Midbrain (tissue), 1 donor: ENCODE data around the gene AGO4.
"Not testable (repeated sequence)": the region's sequence is repeated elsewhere in the genome, so short reads cannot be mapped to it uniquely, and the experiment has no call there.

ENCODE experiments used
- DNase-seq: peaks from one replicate; lab custom pipeline; 2025; lab: John Stamatoyannopoulos, UW

Gene AGO4

DNA sequence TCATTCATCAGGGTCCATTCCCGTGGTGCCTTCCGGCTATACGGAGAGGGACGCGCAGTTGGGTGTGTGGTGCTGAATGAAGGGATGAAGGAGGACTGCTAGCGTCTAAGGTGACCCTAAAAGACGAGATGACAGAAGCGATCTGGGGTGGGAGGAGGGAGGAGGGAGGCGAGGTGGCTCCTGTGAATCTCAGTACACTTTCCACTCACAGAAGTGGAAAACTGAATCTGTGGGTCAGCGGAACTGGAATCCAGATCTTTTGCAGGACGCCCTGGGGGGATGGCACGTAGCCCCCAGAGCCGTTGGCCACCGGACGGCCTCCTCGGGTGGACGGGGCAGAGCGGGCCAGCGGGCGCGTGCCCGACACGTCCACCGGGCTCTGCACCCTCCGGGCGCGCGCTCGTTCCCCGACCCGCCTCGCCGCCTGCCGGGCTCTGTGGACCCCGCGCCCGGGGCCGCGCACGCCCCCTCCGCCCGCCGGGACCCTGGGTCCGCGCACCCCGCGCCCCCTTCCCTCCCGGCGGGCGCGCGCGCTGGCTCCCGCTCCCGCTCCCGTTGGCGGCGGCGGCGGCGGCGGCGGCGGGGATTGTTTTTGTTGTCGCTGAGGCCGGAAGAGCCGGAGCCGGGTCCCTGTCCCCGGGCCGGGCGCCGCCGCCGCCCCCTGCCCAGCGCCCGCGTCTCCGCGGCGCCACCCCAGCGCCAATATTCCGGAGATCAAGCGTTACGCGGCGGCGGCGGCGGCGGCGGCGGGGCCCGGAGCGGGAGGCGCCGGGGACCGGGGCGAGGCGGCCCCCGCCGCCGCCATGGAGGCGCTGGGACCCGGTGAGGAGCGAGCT lies at the start of gene AGO4:
AGO4 (plus strand) TSS at position 403 of the 836 bp plus-strand sequence; CDS start at position 804, 401 bp downstream.
- peak; percentile 63 for DNase-seq

GRCh38 chr1:35762141-35762540 lies 45.7 kb upstream of the AGO4 start:
- DNase-seq = no peak

DNA sequence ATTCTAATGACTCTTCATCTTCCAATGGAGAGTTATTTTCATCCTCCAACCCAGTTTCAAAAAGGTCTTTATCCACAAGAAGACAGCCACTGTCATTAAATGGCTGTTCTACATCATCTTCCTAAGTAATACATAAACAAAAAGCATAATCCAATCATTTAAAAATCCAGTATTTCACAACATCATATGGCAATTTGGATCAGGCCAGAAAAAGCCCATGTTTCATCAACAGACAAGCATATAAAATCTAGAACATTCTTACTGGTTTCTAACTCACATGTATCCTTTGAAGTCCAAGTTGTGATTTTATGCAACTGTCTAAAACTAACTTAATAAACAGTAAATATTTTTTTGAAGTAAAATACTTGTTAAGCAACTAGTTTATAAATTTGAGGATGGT lies 44.6 kb upstream of the AGO4 start:
- DNase-seq = no peak

GRCh38 chr1:35764283-35764682 lies 43.5 kb upstream of the AGO4 start:
- DNase-seq = no peak

GRCh38 chr1:35768350-35769187 lies 39.2 kb upstream of the AGO4 start:
- DNase-seq = no peak

DNA sequence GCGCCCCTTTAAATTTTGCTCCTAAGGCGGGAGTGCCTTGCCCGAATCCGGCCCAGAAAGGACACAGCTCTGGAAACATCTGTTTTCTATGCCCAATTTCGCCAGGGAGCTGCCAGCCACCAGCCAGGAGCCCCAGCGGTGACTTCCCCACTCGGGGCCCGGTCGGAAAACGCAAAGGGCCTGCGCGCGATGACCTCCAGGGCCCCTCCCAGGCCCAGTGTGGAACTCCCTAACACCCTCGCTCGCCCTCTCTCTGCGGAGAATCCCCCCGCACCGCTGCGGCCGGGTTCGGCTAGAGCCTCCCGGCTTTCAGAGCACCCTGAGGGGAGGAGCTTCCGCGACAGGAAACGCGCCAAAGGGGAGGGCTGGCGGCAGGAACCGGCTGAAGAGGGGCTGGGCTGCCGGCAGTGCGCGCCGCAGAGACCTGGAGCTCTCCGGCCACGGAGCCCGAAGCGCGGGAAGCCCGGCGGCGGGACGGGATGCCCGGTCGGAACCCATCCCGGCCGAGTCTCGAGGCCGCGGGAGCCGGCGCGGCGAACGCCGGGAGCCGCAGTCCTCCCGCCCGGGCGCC lies 38.5 kb upstream of the AGO4 start:
- peak; percentile 46 for DNase-seq

- DNase-seq = no peak
These were observed 34.1 kb upstream of the AGO4 start for GRCh38 chr1:35773711-35774110.

DNA sequence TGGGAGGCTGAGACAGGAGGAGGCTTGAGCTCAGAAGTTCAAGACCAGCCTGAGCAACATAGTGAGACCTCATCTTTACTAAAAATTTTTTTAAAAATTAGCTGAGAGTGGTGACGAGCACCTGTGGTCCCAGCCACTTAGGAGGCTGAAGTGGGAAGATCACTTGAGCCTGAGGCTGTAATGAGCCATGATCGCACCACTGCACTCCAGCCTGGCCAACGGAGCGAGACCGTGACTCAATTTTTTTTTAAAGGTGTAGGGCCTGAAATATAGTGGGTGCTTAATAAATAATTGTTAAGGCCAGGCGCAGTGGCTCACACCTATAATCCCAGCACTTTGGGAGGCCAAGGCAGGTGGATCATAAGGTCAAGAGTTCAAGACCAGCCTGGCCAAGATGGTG lies 31.6 kb upstream of the AGO4 start:
- DNase-seq = not testable (repeated sequence)

DNA sequence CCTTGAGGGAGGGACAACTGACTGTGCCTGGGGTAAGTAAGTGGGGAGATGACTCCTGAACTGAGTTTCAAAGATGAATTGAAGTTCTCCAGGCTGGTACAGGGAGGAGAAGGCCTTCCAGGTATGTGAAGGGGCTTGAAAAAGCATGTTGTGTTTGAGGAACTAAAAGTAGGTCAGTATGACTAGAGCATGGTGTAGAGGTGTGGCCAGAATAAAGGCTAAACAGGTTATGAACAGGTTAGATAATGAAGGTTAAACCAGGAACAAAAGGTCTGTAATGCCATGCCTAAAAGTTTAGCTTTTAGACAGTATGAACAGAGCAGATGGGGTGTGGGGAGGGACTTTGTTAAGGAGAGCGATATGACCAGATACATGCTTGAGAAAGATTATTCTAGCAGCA lies 30.7 kb upstream of the AGO4 start:
- no peak for DNase-seq

- no peak for DNase-seq
These were observed 24.7 kb upstream of the AGO4 start for GRCh38 chr1:35783055-35783583.

GRCh38 chr1:35784364-35784763 lies 23.5 kb upstream of the AGO4 start:
- not testable (repeated sequence) for DNase-seq

DNA sequence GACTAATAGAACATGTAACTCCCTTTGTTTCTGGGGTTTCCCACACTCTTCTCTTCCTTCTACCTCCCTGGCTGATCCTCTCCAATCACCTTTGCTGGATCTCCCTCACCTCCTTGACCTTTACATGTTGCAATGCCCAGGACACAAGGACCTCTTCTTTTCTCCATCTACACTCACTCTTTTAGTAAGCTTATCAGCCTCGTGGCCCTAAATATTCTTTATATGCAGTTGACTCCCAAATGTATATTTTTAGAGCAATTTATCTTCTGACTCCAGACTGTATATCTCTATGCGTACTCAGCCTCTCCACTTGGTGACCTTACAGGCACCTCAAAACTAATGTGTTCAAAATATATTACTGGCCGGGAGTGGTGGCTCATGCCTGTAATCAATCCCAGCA lies 19.7 kb upstream of the AGO4 start:
- DNase-seq = no peak

GRCh38 chr1:35790670-35791069 lies 17.1 kb upstream of the AGO4 start:
- DNase-seq = no peak

DNA sequence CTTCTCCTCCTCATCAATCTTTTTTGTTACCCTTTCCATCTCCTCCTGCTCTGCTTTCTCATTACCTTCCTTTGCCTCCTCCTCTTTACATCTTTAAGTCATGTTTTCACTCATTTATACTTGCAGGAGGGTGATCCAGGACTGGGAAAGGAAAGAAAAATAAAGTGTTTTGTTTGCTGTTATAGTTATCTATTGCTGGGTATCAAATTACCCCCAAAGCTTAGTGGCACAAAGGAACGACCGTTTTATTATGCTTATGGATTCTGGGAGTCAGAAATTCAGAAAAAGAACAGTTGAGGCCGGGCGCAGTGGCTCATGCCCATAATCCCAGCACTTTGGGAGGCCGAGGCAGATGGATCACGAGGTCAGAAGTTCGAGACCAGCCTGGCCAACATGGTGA lies 12.5 kb upstream of the AGO4 start:
- no peak for DNase-seq

- no peak for DNase-seq
These were observed 10.4 kb upstream of the AGO4 start for GRCh38 chr1:35797380-35797779.

- DNase-seq = not testable (repeated sequence)
These were observed 9.8 kb upstream of the AGO4 start for GRCh38 chr1:35798019-35798418.

GRCh38 chr1:35800167-35800887 lies 7.5 kb upstream of the AGO4 start:
- not testable (repeated sequence) for DNase-seq

DNA sequence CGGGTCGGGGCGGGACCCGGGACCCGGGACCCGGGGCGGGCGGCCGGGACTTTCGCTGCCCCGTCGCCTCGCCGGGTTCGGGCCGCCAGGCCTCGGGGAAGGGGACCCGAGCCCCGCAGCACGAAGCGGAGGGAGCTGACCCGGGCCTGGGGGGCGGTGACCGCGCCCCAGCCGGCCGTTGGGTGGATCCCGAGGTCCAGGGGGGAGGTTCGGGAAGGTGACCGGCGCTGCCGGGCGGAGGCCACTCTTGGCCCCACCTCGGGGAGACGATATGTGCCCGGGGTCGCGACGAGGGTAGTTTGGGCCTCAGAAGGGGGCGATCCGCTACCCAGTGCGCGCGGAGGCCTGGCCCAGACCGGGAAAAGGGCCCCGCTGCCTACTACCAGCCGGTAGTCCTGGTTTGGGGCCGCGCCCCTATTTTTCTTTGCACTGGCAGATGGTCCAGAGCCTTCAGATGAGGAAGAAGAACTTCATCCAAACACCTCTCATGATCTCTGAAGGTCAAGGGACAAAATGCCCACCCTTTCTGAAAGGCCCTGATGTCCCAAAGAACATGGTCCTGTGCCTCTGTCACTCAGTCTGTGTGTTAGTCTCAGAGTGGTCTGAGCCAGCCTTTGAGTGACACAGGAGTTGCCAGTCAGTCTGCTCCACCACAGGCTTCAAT lies 766 bp downstream of the AGO4 start:
- peak; percentile 29 for DNase-seq

DNA sequence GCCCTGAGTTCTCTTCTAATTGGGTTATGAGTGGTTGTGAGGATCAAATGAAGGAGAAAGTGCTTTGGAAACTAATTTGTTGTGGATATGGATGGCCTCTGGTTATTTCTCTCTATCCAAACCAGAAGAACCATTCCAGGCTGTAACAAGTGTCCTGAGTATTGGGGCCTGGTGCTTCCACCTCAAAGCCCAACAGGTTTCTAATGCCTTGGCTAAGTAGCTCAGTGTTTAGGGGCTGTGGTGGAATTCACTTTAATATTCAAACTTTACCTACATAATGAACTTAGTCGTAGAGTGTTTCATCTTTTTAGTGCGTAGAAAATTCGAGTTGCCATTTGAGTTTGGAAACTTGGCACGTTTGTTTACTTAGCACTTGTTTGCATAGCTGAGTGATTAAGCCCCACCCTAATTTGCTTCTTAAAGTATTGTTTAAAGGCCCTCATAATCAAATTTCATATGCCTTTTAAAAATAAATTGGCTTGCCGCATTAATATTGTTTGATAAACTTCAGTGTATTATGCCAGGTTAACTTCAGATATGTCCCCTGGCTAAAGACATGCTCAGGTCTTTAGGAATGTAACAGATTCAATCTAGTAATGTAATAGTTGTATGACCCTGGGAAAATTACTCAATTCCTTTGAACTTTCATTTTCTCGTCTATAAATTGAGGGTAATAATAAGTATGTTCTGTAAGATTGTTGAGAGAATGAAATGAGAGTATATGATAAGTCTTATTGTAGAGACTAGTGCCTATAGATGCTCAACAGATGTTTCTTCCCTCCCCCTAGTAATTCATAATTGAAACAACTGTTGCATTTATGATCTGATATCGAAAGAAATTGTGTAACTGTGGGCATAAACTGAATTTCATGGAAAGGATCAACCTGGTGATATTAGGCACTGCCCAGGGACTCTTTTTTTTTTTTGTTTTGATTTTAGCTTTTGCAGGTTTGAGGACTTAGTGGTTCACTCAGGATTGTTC lies 1.6 kb downstream of the AGO4 start:
- no peak for DNase-seq
